A172 (cell line): ENCODE data around the gene SLC66A1. TPM values are rescaled to one million over a fixed set of nuclear protein-coding genes. Genes with fewer than 3 reads are reported as not detected.

Experiments used
- DNase-seq: peaks from one replicate; pipeline ENCODE4 v3.0.0-alpha.2; 2015; ENCODE audit warnings: low spot score
- total RNA-seq: library from RNA; depleted of rRNA; stranded (reverse); fragments of >200 nt; shearing (Covaris generic); gene quantifications from 2 replicates; pipeline ENCODE4 v1.2.3, GENCODE V29; 2014

SLC66A1 gene
- total RNA-seq, 1 experiment from 2014 or later: 18.3 TPM

- no peak for DNase-seq
These were observed 13.3 kb downstream of the SLC66A1 start for GRCh38 chr1:19325368-19325957.

- DNase-seq: no peak
These were observed 14.0 kb downstream of the SLC66A1 start for GRCh38 chr1:19325958-19326747.

GRCh38 chr1:19326748-19327065 is 14.6 kb downstream of the SLC66A1 start:
- no peak for DNase-seq

GRCh38 chr1:19327301-19327700 is 15.2 kb downstream of the SLC66A1 start:
- no peak for DNase-seq

GRCh38 chr1:19327736-19328135 is 15.6 kb downstream of the SLC66A1 start:
- DNase-seq: no peak

- no peak for DNase-seq
These were observed 16.4 kb downstream of the SLC66A1 start for GRCh38 chr1:19328486-19328885.

GRCh38 chr1:19329188-19329587 is 17.1 kb downstream of the SLC66A1 start:
- no peak for DNase-seq

- no peak for DNase-seq
These were observed 17.5 kb downstream of the SLC66A1 start for GRCh38 chr1:19329611-19330010.

- DNase-seq: no peak
These were observed 18.5 kb downstream of the SLC66A1 start for GRCh38 chr1:19330449-19331135.

GRCh38 chr1:19331262-19331878 is 19.2 kb downstream of the SLC66A1 start:
- DNase-seq: no peak

- DNase-seq: no peak
These were observed 20.7 kb downstream of the SLC66A1 start for GRCh38 chr1:19332832-19333231.

- DNase-seq: no peak
These were observed 21.6 kb downstream of the SLC66A1 start for GRCh38 chr1:19333587-19334354.

GRCh38 chr1:19336543-19336942 is 24.4 kb downstream of the SLC66A1 start:
- peak; percentile 19 for DNase-seq

- no peak for DNase-seq
These were observed 25.2 kb downstream of the SLC66A1 start for GRCh38 chr1:19337289-19337688.

- DNase-seq: no peak
These were observed 26.2 kb downstream of the SLC66A1 start for GRCh38 chr1:19338323-19338762.

GRCh38 chr1:19339214-19339861 is 27.2 kb downstream of the SLC66A1 start:
- DNase-seq: no peak

- DNase-seq: no peak
These were observed 28.3 kb downstream of the SLC66A1 start for GRCh38 chr1:19340387-19340937.

- DNase-seq: peak; percentile 52
These were observed 29.3 kb downstream of the SLC66A1 start for GRCh38 chr1:19341201-19342061.

- DNase-seq: no peak
These were observed 30.1 kb downstream of the SLC66A1 start for GRCh38 chr1:19342062-19342750.
